T-cell (primary cell): ENCODE results near the gene DUSP28. TPM values are rescaled to one million over a fixed set of nuclear protein-coding genes. Genes with fewer than 3 reads are reported as not detected.

Experiments
- ATAC-seq, 4 experiments: fragments of 200-7000 bp in 3 of 4; fragments of 150-1000 bp in 1 of 4; cut with Tn5 transposase; replicated peaks in 1 of 4; 1 replicate in 3 of 4; 2 replicates in 1 of 4; pipeline ENCODE4 v1.10.0; 2021; ENCODE audit warnings: moderate library complexity in 3 of 4, mild to moderate bottlenecking in 2 of 4, moderate number of reproducible peaks in 1 of 4
- CTCF ChIA-PET, 2 donors: fragments of 300-600 bp; sonication (Branson Sonifier 250); formaldehyde crosslinking; loops; one replicate each; lab custom pipeline; 2022; ENCODE audit warnings: antibody characterized with exemption in 2 of 2; lab: Charles Lee
- POLR2A ChIA-PET, 2 donors: fragments of 300-600 bp; sonication (Branson Sonifier 250); formaldehyde crosslinking; loops; one replicate each; lab custom pipeline; 2022; ENCODE audit warnings: antibody characterized with exemption in 2 of 2; lab: Charles Lee
- DNase-seq, 35 experiments: peaks; one replicate each; pipeline versions ENCODE4 v3.0.0 to v3.0.0-alpha.2; 2013 to 2023
- H3K27ac ChIP-seq: one replicate; pipeline ENCODE4 v1.5.1; 2013; ENCODE audit warnings: low read length
- H3K27me3 ChIP-seq, 2 experiments: replicated peaks in 1 of 2; 1 replicate in 1 of 2; 2 replicates in 1 of 2; pipeline versions ENCODE4 v1.6.1 to v1.7.0; 2013; ENCODE audit warnings: low read length in 1 of 2, mixed read lengths in 1 of 2; ENCODE audit not compliant: control insufficient read depth in 2 of 2, insufficient read depth in 2 of 2; ENCODE audit errors: extremely low read depth in 1 of 2
- H3K36me3 ChIP-seq, 2 donors: 1 replicate in 1 of 2; 2 replicates in 1 of 2; pipeline versions ENCODE4 v1.6.1 to v1.7.0; 2013; ENCODE audit warnings: low read length in 1 of 2; ENCODE audit not compliant: control insufficient read depth in 2 of 2, insufficient read depth in 1 of 2; ENCODE audit errors: extremely low read depth in 1 of 2
- H3K4me1 ChIP-seq, 2 experiments: 1 replicate in 1 of 2; 2 replicates in 1 of 2; pipeline versions ENCODE4 v1.6.1 to v1.7.0; 2013; ENCODE audit warnings: low read length in 2 of 2, mixed read lengths in 1 of 2; ENCODE audit not compliant: insufficient read depth in 2 of 2, control insufficient read depth in 1 of 2; ENCODE audit errors: extremely low read depth in 1 of 2
- H3K4me3 ChIP-seq, 2 donors: 1 replicate in 1 of 2; 2 replicates in 1 of 2; pipeline versions ENCODE4 v1.5.1 to v1.7.0; 2013; ENCODE audit warnings: mild to moderate bottlenecking in 2 of 2, low read length in 1 of 2, moderate library complexity in 1 of 2; ENCODE audit not compliant: control insufficient read depth in 1 of 2; ENCODE audit errors: extremely low read depth in 1 of 2
- H3K9me3 ChIP-seq: 2 replicates; pipeline ENCODE4 v1.7.0; 2013
- H3K27ac Mint-ChIP-seq, 2 donors: one replicate each; pipeline ENCODE4 v1.8.0; 2020 to 2021; ENCODE audit warnings: mild to moderate bottlenecking in 2 of 2, mixed read lengths in 2 of 2
- H3K27me3 Mint-ChIP-seq, 2 donors: one replicate each; pipeline ENCODE4 v1.8.0; 2021 to 2022; ENCODE audit warnings: mixed read lengths in 2 of 2
- H3K36me3 Mint-ChIP-seq: one replicate; pipeline ENCODE4 v1.8.0; 2021; ENCODE audit warnings: mixed read lengths
- H3K4me1 Mint-ChIP-seq, 3 donors: one replicate each; pipeline ENCODE4 v1.8.0; 2020 to 2022; ENCODE audit warnings: mixed read lengths in 3 of 3, mild to moderate bottlenecking in 1 of 3
- H3K4me3 Mint-ChIP-seq, 3 donors: one replicate each; pipeline ENCODE4 v1.8.0; 2020 to 2022; ENCODE audit warnings: mild to moderate bottlenecking in 3 of 3, mixed read lengths in 3 of 3, moderate library complexity in 3 of 3
- H3K9me3 Mint-ChIP-seq, 3 donors: one replicate each; pipeline ENCODE4 v1.8.0; 2020 to 2022; ENCODE audit warnings: mixed read lengths in 3 of 3
- WGBS: methylation state at CpG from one replicate; pipeline ENCODE4 v1.1.5; 2013; ENCODE audit warnings: missing lambda C conversion rate; ENCODE audit not compliant: insufficient coverage; 5-methylcytosine and 5-hydroxymethylcytosine counted together
- total RNA-seq, 35 experiments: library from RNA in 6 of 35; stranded (reverse) in 6 of 35; fragments of 120-200 nt in 1 of 35; gene quantifications; one replicate each; pipeline versions ENCODE4 v1.2.1 to v1.2.4 and lab custom pipeline; 2013 to 2026

The DUSP28 gene
- total RNA-seq, 5 donors from 2014 or later (not counting 1 experiment from before 2014, with no cell fraction given), result 11.0 to 17.3 (median 15.4) TPM

GRCh38 chr2:240585681-240586197 is 25.6 kb downstream of the DUSP28 start:
- H3K4me3 Mint-ChIP-seq, result peak overlapping the region; percentile 92 to 94 (median 94)
- H3K9me3 ChIP-seq, result no peaks in the 10 kb centered on the region
- peak overlapping the region; percentile 93 for H3K27ac Mint-ChIP-seq
- peak overlapping the region; percentile 84 for H3K27ac ChIP-seq
- peaks cover 46 to 62% (median 59%) of the 10 kb centered on the region in 3 donors for H3K4me1 Mint-ChIP-seq
- peaks cover 0 to 3% (median 0%) of the 10 kb centered on the region in 3 donors for H3K9me3 Mint-ChIP-seq
- ChIA-PET CTCF (interaction anchor here (0.9 to 3.0 kb wide), 6 partner anchors 17 to 72 kb away, joined by 3 to 51 read pairs (median 10); partner anchors contain the start of gene RNPEPL1 (in 1 of the 2)), POLR2A (interaction anchor here in 1 of 2 donors (1.3 to 2.7 kb wide), 5 partner anchors 20 to 72 kb away, joined by 3 to 15 read pairs (median 5); partner anchors contain the start of gene GPR35)
- DNase-seq (no peak), ATAC-seq (no peak)
- no peaks in the 10 kb centered on the region for H3K27me3 Mint-ChIP-seq
- WGBS, result 2% methylated on average over 7 of the region's 20 CpGs
- no peaks in the 10 kb centered on the region for H3K27me3 ChIP-seq
- peaks cover 19 to 50% of the 10 kb centered on the region in 2 experiments for H3K4me1 ChIP-seq
- H3K4me3 ChIP-seq, result peak overlapping the region; percentile 76 to 96
- peaks cover 5 to 18% of the 10 kb centered on the region in 2 donors for H3K36me3 ChIP-seq
- peaks cover 11% of the 10 kb centered on the region for H3K36me3 Mint-ChIP-seq

GRCh38 chr2:240586198-240586918 is 26.2 kb downstream of the DUSP28 start, which contains the start of gene CAPN10:
Gene CAPN10 (plus strand): TSS chr2:240586734. CDS start chr2:240586912, 178 bp downstream.
- POLR2A ChIA-PET, result interaction anchor here in 1 of 2 donors (1.3 to 2.7 kb wide), 5 partner anchors 21 to 72 kb away, joined by 3 to 15 read pairs (median 5); partner anchors contain the start of gene GPR35
- ATAC-seq, result peak; percentile 89 to 92 (median 90)
- H3K4me1 Mint-ChIP-seq, result peaks cover 43 to 61% (median 60%) of the 10 kb centered on the region in 3 donors
- Histone ChIP-seq H3K4me3 (peak within 1 kb of the TSS; percentile 76 to 96), H3K27me3 (no peaks in the 10 kb centered on the region), H3K4me1 (peaks cover 19 to 50% of the 10 kb centered on the region in 2 experiments), H3K27ac (peak within 1 kb of the TSS; percentile 84), H3K36me3 (peaks cover 7 to 24% of the 10 kb centered on the region in 2 donors), H3K9me3 (no peaks in the 10 kb centered on the region)
- H3K9me3 Mint-ChIP-seq, result no peaks in the 10 kb centered on the region
- H3K27ac Mint-ChIP-seq, result peak within 1 kb of the TSS; percentile 93
- H3K27me3 Mint-ChIP-seq, result no peaks in the 10 kb centered on the region
- DNase-seq, result peak; percentile 91 to 99 (median 95)
- under 1% methylated on average over 87 of the region's 88 CpGs for WGBS
- peaks cover 8% of the 10 kb centered on the region for H3K36me3 Mint-ChIP-seq
- CTCF ChIA-PET, result interaction anchor here (0.5 to 3.0 kb wide), 9 partner anchors 18 to 118 kb away, joined by 3 to 51 read pairs (median 5); partner anchors contain the start of genes ANKMY1 (in 1 of the 2) and RNPEPL1 (in 1 of the 2)
- H3K4me3 Mint-ChIP-seq, result peak within 1 kb of the TSS; percentile 92 to 94 (median 94)

GRCh38 chr2:240586919-240587800 is 27.0 kb downstream of the DUSP28 start:
- CTCF ChIA-PET, result interaction anchor here (0.5 to 3.0 kb wide), 10 partner anchors 19 to 118 kb away, joined by 3 to 51 read pairs (median 4); partner anchors contain the start of genes ANKMY1 (in 1 of the 2) and RNPEPL1 (in 1 of the 2)
- Mint-ChIP-seq H3K27ac (peak overlapping the region; percentile 76 to 90), H3K9me3 (no peaks in the 10 kb centered on the region), H3K4me1 (peaks cover 43 to 62% (median 60%) of the 10 kb centered on the region in 3 donors), H3K27me3 (no peaks in the 10 kb centered on the region), H3K4me3 (peak overlapping the region; percentile 92 to 94 (median 93)), H3K36me3 (peaks cover 4% of the 10 kb centered on the region)
- Histone ChIP-seq H3K4me3 (peak overlapping the region; percentile 76 to 96), H3K36me3 (peaks cover 9 to 32% of the 10 kb centered on the region in 2 donors), H3K4me1 (peaks cover 19 to 50% of the 10 kb centered on the region in 2 experiments), H3K27me3 (no peaks in the 10 kb centered on the region), H3K27ac (peak overlapping the region; percentile 54), H3K9me3 (no peaks in the 10 kb centered on the region)
- ATAC-seq (peak; percentile 39 to 49 (median 44)), DNase-seq (peak in 34 of 35 experiments; percentile 29 to 73 (median 61))
- 5% methylated on average over 56 of the region's 62 CpGs for WGBS
- POLR2A ChIA-PET, result interaction anchor here in 1 of 2 donors (1.3 to 2.7 kb wide), 5 partner anchors 22 to 73 kb away, joined by 3 to 15 read pairs (median 5); partner anchors contain the start of gene GPR35

GRCh38 chr2:240588006-240588655 is 28.0 kb downstream of the DUSP28 start:
- POLR2A ChIA-PET, result no interaction called here
- Histone ChIP-seq H3K4me3 (peak overlapping the region in 1 of 2 donors; percentile 96), H3K36me3 (peaks cover 12 to 41% of the 10 kb centered on the region in 2 donors), H3K27ac (no peak overlapping the region), H3K27me3 (no peaks in the 10 kb centered on the region), H3K4me1 (peaks cover 19 to 50% of the 10 kb centered on the region in 2 experiments), H3K9me3 (no peaks in the 10 kb centered on the region)
- 86% methylated on average over 10 of the region's 10 CpGs for WGBS
- Mint-ChIP-seq H3K27ac (peak overlapping the region; percentile 30 to 90), H3K4me1 (peaks cover 43 to 54% (median 52%) of the 10 kb centered on the region in 3 donors), H3K27me3 (no peaks in the 10 kb centered on the region), H3K36me3 (peaks cover 4% of the 10 kb centered on the region), H3K4me3 (peak overlapping the region; percentile 92 to 94 (median 93)), H3K9me3 (no peaks in the 10 kb centered on the region)
- CTCF ChIA-PET, result interaction anchor here in 1 of 2 donors (0.7 to 2.9 kb wide), 4 partner anchors 22 to 74 kb away, joined by 3 to 51 read pairs (median 10); no protein-coding TSS in a partner anchor
- ATAC-seq, result no peak
- DNase-seq, result no peak

GRCh38 chr2:240588669-240589068 is 28.5 kb downstream of the DUSP28 start:
- Mint-ChIP-seq H3K4me3 (peak overlapping the region; percentile 92 to 94 (median 93)), H3K9me3 (no peaks in the 10 kb centered on the region), H3K4me1 (peaks cover 38 to 51% (median 49%) of the 10 kb centered on the region in 3 donors), H3K27ac (peak overlapping the region; percentile 11 to 30), H3K36me3 (peaks cover 4% of the 10 kb centered on the region), H3K27me3 (no peaks in the 10 kb centered on the region)
- H3K9me3 ChIP-seq, result no peaks in the 10 kb centered on the region
- peaks cover 19 to 48% of the 10 kb centered on the region in 2 experiments for H3K4me1 ChIP-seq
- H3K36me3 ChIP-seq, result peaks cover 14 to 47% of the 10 kb centered on the region in 2 donors
- H3K4me3 ChIP-seq, result no peak overlapping the region
- CTCF ChIA-PET, result interaction anchor here (0.6 to 1.4 kb wide), 3 partner anchors 19 to 75 kb away, joined by 3 to 4 read pairs (median 4); no protein-coding TSS in a partner anchor
- H3K27ac ChIP-seq, result no peak overlapping the region
- POLR2A ChIA-PET, result no interaction called here
- DNase-seq (no peak), ATAC-seq (no peak)
- 86% methylated on average over 3 of the region's 4 CpGs for WGBS
- no peaks in the 10 kb centered on the region for H3K27me3 ChIP-seq
